ENCODE results near the gene CHMP5.

The CHMP5 gene

DNA sequence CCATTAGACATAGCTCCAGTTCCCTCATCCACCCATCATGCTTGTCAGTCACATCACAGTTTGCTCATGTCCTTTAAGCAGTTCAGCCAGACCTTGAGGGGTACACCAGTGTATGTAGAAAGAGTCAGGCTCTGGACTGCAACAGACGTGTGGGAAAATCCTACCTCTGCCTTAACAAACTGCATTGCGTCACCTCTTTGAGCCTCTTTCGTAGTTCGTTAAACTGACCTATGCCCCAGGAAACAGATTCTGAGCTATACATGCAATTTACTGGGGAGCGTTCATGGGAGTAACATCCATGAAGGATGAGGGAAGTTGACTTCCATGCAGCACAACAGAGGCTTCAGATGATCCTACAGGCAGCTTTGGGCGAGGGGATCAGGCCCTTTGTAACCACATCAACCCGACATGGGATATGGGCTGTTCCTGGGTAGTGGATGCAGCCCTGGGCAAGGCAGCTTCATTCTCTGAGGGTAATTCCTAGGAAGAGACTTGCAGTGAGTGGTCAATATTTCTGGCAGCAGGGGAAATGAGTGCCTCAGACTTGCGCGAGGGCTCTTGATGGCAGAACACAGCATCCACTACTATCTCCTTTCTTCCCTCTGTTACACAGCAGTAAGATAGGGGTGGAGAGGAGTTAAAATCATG is 20.6 kb upstream of the CHMP5 start:
- DNase-seq (ENCODE audit: low spot score), result no peak

DNA sequence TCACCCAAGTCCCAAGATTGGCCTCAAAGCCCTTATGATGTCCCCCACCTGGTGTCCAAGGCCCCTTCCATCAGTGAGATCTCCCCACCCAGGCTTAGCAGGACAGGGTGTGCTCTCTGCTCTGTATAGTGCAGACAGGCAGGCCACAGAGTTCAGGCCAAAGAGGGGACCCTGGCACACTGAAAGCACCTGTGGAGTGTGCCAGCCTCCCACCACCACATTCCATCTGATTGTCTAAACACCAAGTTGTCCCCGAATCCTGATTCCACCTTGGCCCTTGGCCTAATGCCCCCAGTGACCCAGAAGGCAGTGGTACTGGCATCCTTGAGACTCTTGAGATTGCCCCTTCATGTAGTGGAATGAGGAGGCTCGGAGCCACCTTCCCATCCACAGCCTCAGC is 19.5 kb upstream of the CHMP5 start:
- DNase-seq (ENCODE audit: low spot score), result no peak

DNA sequence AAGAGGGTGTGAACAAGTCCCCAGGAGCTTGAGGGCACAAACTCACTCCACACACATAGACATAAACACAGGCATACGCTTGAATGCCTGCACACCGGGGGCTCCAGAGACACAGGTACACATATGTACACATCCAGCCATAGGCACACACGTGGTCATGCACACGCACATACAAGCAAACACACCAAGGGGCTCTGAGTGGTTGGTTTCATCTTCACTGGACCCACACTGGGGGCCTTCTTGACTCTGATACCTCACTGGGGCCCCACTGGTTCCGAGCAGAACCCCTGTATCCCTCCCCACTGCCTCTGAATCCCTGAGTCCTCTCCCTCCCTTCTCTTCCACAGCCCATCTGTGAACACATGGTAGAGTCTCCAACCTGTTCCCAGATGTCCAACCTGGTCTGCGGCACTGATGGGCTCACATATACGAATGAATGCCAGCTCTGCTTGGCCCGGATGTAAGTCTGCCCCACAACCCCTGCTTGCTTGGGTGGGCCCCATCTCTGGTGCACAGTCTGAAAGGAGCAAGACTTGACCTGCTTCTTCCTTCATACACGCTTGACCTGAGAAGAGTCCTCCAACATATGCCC is 18.5 kb upstream of the CHMP5 start:
- no peak for DNase-seq (ENCODE audit: low spot score)

DNA sequence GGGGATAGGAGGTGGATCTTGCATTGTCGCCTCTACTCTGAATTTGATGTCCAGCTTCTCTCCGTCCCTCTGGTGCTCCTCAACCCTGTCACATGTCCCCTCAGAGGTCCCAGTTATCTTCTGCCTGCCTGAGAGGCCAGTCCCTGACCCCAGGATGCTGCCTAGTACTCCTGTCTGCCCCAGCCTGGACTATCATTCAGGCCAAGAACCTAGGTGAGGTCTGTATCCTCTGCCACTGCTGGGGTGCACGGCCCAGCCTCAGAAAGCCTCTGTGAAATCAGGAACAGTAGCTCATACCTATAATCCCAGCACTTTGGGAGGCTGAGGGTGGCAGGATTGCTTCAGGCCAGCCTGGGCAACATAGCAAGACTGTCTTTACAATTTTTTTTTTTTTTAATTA is 16.2 kb upstream of the CHMP5 start:
- no peak for DNase-seq (ENCODE audit: low spot score)

DNA sequence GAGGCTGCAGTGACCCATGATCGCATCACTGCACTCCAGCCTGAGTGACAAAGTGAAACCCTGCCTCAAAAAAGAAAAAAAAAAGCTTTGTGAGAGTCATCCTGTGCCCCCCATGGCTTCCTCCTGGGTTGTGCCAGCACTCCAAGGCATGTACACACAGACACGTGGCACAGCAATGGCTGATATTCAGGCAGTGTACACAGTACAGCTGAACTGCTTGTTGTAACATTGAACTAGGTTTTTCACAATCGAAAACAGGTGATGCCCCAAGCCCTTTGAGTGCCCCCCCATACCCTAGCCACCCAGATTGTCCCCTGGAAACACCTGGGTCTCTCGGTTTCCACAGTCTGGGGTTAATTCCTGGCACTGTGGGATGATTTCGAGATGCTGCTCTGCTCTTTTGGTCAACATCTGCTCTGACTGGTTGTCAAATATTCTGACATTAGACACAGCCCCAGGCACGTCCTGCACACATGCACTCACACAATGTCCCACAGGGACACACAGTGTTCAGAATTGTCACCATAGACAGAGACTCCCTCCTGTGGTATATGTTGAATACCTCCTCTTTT is 15.7 kb upstream of the CHMP5 start:
- no peak for DNase-seq (ENCODE audit: low spot score)

DNA sequence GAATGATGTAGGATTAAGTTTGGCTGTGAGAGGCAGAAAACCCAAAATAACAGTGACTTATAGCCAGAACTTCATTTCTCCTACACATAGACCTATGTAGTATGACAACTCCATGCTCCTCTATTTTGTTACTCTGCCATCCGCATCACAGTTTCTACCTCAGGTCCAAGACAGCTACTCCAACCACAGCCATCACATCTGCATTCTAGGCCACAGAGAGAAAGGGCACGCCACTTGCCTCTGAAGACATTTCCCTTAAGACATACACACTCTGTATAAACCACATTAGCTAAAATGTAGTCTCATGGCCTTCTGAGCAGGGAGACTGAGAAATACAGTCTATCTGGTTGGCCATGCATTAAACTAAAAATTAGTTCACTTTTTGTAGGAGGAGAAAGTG is 14.9 kb upstream of the CHMP5 start:
- no peak for DNase-seq (ENCODE audit: low spot score)

DNA sequence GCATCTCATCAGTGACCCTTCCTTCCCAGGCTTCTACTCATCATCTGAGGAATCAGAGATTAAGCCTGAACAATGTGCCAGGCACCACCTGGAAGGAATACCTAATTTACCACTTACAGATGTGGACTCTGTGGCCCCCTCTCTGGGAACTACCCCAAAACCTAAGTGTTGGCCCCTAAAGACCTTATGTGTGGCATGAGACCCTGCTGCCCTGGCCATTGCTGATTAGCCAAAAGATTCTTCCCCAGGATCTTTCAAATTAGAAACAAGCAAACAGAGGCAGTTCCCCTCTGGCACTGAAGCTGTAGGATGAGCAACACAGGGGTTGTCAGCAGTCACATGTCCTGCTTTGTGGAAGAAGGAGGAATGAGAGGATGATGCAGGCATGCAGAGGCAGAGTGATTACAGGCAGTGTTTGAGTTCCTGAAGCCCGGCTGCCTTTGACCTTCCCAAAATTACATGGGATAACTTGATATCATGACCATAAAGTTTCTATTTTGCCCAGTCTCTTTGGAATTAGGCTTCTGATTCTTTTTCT is 14.3 kb upstream of the CHMP5 start:
- DNase-seq (ENCODE audit: low spot score), result no peak

DNA sequence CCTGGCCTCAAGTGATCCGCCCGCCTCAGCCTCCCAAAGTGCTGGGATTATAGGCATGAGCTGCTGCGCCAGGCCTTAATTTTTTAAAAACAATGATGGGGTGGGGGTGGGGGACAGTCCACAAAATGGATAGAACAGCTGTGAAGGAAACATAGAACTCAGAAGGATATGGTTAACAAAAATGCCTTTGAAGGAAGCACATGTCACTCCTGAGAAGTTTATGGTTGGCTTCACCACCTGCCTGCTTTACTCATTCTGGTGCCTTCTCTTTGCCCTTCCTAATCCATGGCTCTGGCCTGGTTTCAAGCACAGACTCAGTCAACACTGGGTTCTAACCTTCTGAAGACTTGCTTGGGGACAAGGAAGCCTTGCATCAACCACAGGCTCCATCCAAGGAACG is 10.6 kb upstream of the CHMP5 start:
- DNase-seq (ENCODE audit: low spot score), result no peak

DNA sequence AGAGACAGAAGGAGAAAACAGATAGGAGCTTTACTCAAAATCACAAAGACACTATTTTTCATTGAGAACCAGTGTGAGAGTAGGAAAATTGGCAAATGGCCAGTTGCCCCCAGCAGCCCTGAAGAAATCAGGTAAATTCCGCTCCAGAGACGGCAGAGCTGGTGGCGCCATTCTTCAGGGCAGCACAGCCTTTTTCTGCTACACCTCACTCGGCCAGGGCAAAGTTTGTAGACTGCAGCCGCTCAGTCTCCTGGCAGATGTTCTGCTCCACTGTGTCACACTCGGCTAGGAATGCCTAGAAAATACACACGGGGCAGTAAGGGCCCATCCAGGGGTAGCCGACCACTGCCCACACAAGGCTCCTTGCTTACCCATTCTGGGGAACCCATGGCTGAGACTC is 9.8 kb upstream of the CHMP5 start:
- DNase-seq (ENCODE audit: low spot score), result no peak

DNA sequence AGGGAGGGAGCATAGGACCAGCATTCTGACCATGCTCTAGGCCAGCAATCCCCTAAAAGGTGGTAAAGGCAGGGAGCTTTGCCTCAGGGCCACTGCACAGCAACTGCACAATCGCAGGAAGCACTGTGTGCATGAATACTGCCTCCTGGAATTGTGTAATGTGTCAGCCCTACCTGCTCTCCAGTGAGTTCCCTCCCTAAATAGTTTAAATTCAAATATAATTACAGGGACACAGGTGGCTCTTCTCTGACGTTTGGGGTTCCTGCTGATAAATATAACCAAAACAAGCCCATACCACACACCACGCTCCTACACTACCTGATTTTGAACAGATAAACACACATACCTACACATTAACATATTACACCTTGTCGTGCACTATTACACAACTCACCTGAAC is 9.4 kb upstream of the CHMP5 start:
- DNase-seq (ENCODE audit: low spot score), result no peak

DNA sequence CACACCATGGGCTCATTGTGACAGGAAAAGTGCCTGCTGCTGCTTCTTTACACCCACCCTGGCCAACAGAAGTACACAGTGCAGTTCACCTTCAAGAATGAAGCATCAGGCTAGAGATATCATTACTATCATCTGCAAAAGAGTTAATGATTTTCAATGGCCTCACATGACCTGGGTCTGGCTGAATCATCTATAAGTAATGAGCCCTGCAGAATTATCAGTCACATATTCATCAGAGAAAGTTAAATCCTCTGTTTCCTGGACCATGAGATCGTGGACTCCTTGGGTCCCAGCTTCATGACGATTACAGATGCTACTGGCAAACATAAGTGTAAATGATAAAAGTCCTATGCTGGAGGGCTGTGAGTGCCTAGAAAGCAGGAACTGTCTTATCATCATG is 8.6 kb upstream of the CHMP5 start:
- no peak for DNase-seq (ENCODE audit: low spot score)

DNA sequence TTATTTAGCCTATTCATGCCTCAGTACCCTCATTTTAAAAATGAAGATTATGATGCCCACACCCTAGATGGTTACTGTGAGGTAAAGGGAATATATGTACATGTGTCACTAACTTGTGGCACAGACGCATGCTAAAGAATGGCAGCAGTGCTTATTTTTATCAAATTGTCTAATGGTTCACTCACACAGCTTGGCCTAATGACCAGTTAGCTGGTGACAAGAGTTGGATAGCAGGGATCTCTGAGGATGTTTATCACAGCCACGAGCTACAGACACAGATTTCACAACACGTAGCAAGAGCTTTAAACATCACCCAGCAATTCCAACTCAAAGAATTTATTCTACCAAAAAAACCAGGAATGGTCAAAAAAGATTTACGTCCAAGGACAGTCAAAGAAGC is 7.6 kb upstream of the CHMP5 start:
- no peak for DNase-seq (ENCODE audit: low spot score)

DNA sequence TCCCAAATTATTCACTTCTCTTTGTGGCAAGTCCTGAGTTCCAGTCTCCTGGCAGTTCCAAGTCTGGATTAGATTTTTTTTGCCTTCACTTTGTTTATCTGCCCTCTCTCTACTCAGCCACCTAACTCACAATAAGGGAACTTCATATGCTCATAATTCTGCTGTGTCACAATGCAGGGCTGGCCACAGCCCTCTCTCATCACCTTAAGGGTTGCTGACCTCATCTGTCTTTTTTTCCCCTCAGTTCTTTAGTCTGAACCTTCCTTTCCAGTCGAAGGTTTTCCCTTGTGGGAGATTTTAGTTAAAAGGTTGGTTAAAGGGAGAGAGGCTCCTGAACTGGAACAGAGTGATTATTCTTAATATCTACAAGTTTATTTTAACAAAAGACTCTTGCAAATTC is 4.5 kb upstream of the CHMP5 start:
- no peak for DNase-seq (ENCODE audit: low spot score)

DNA sequence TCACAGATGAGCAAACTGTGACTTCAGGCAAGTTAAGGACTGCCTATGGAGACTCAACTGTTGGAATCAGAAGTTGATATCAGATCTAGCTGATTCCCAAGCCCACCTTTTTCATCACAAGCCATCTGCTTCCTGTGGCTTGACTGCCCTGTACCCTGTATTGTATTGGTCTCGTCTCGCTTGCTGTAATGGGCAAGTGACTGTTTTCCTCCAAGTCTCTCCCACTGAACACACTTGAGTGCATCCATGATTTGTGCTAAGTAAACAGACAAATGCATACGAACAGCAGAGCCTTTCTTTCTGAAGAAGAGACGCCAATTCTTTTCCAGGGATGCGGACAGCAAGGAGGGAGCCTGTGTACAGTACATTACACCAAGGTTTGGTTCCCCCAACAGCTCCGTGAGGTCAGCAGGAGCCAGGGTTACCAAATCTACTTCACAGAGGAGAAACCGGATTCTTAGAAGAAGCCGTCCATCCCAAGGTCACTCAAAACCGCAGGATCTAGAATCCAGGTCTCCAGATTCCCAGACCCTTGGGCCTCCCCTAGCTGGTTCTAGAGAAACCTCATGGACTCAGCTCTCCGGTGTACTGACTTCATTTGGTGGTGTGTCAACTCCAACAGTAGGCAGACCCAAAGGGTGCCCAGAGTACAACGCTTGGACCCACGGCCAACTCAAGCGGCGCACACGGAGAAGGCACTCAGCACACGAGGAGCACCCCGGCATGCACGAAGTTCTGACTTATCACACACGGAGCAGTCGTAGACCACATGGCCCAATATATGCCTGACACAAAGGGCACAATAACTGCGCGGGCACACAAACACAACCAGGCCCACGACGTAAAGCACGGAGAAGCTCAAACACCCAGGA is 1.5 kb upstream of the CHMP5 start:
- peak; percentile 13 for DNase-seq (ENCODE audit: low spot score)

DNA sequence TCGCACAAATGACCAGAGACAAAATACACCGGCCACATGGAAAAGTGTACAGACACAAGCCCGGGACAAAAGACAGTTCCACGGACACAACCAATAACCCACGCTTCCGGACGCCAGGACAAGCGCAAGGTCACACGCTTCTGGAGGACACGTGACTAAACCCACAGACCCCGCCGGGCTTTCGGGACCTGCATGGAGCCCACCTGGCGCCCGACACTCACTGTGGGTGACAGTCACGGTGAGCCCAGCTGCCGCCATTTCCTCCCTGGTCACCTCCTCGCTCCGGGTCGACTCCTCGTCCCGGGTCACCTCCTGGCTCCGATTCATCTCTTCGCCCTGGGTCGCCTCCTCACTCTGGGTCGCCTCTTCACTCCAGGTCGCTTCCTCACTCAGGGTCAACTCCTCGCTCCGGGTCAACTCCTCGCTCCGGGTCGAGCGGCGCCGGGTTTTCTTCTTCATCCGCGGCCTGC is 811 bp upstream of the CHMP5 start:
- peak; percentile 46 for DNase-seq (ENCODE audit: low spot score)

DNA sequence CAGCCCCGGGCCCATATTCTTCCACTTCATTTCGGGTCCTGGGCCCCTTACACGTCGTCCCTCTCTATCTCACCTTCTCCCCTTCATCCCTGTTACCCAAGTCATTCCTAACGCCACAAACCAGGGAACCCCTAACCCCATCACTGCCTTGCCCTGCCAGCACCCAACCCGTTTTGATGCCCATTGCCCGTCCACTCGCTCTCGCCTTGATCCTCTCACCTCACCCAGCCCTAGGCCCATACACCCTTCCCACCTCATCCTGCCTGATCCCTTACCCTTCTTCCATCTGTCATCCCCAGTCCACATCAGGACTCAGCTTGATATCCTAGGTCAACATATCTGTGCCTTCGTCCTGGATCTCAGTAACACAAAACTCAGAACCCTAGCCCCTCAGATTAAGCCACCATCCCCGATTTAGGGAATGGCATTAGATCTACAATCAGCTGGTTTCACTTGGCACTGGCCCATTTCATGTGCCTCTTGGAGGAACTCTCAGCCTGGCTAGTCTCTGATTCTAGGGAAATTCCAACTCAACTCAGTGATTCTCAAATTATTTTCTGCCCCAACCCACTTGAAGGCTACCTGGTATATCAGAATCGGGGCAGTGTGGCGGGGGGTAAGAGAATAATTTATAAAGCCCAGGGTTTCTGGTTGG is 489 bp downstream of the CHMP5 start:
- no peak for DNase-seq (ENCODE audit: low spot score)

DNA sequence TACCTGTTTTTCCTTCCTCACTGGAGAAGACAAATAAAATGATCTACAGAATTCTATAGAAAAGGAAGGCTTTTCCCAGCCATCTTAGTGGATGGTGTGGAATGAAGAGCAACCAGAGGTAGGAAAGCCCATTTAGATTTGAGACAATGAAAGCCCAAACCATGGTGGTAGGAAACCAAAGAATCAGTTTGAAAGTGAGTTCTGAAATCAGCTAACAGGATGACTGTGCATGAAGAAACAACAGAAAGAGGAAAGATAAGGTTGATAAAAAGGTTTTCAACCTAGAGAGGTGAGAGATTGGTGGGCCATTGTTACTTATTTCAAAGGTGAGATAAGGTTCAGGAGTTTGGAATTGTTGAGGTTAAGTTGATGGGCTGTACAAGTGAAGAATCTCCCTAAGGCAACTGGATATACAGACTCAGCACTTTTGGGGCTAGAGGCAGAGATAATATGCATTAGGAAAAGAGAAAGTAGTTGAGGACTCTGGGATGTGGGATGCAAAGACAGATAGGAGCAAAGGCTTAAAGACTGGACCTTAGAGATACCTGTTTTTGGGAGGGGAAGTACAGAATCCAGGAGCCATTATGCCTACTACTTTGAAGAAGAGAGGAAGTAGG is 2.4 kb downstream of the CHMP5 start:
- DNase-seq (ENCODE audit: low spot score), result peak; percentile 53

DNA sequence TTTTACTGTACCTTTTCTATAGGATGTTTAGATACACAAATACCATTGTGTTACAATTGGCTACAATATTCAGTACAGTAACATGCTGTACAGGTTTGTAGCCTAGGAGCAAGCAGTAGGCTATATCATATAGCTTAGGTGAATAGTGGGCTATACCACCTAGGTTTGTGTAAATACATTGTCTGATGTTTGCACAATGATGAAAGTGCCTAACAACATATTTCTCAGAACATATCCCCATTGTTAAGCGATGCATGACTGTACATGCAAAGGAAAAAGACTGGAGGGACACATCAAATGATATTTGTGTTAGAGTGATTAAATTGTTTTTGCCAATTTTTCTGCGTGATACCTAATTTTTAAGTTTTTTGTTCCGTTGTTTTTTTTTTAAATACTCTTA is 5.3 kb downstream of the CHMP5 start:
- DNase-seq (ENCODE audit: low spot score), result no peak

DNA sequence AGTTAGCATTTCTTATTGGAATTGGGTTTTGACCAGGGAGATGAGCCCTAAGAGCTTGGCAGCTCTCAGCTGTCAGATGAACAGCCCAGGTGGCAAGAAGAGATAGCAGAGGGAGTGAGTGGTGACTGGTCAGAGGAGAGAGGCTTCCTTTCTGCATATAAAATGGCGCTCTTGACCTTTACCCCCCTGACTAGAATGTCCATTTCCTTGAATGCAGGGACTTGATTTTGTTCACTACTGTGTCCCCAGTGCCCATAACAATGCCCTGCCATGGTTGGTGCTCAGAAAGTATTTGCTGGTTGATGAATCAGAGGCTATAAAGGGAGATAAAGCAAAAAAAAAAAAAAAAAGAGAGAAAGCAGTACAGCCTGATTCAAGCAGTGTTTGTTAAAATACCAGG is 7.2 kb downstream of the CHMP5 start:
- DNase-seq (ENCODE audit: low spot score), result no peak

DNA sequence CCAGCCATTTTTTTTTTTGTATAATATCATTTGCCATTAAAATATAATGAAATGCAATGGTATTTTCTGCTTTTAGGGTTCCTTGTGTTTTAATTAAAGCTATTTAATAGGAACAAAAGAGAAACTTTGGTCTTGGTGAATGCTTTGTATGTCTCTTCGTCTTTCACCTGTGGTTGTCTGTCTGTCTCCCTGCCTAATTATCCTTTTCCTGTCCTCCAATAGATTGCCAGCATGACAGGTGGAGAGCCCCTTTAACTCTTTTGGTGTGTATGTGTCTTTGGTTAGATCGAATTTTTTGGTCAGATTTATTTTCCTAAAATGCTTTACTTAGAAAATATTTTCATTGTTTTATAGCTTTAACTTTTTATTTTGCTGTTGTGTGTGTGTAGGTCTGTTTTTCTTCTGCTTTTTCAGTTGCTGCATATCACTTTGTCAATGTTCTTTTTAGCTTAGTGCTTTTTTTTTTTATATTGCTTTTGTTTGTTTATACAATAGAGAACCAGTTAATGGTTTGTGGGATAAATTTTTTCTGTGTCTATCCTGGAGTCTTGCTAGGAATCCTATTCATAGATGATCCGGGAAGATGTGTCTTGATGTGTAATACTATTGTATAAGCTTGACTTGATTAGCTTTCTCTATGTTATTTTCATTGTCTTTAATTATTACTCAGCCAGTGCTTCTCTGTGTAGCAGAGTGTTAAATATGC is 8.6 kb downstream of the CHMP5 start:
- DNase-seq (ENCODE audit: low spot score), result no peak

DNA sequence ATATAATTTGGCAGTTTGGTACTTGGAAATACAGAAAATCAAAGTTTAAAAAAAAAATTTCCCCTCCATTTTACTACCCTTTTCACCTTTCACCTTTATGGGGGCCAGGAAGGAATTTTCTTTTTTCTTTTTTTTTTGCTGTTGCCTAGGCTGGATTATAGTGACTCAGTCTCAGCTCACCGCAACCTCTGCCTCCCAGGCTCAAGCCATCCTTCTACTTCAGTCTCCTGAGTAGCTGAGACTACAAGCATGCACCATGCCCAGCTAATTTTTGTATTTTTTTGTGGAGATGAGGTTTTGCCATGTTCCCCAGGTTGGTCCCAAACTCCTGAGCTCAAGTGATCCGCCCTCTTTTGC is 9.1 kb downstream of the CHMP5 start:
- DNase-seq (ENCODE audit: low spot score), result no peak
